ENCODE results near the gene AGRP. TPM values are rescaled to one million over a fixed set of nuclear protein-coding genes. Genes with fewer than 3 reads are reported as not detected.
"Not testable (repeated sequence)": the region's sequence is repeated elsewhere in the genome, so short reads cannot be mapped to it uniquely, and the experiment has no call there.

The AGRP gene
- total RNA-seq, 6 donors from 2014 or later: 3.5 to 7.6 (median 3.8) TPM; not detected in 3

GRCh38 chr16:67517155-67517445, 33.8 kb upstream of the AGRP start:
- 62% methylated on average over 3 of the region's 3 CpGs for WGBS, 2 donors
- ATAC-seq (ENCODE audit: low FRiP score in 2 of 2) (no peak), DNase-seq (no peak)
- peaks cover 8 to 26% (median 19%) of the 10 kb centered on the region in 4 donors for H3K4me1 ChIP-seq
- H3K27ac ChIP-seq: no peak overlapping the region
- no peaks in the 10 kb centered on the region for H3K27me3 ChIP-seq
- TF ChIP-seq EP300 (IDR thresholded peaks at IDR 0.05): no peak
- H3K4me3 ChIP-seq: no peak overlapping the region
- H3K36me3 ChIP-seq: no peaks in the 10 kb centered on the region
- H3K9me3 ChIP-seq: no peaks in the 10 kb centered on the region

DNA sequence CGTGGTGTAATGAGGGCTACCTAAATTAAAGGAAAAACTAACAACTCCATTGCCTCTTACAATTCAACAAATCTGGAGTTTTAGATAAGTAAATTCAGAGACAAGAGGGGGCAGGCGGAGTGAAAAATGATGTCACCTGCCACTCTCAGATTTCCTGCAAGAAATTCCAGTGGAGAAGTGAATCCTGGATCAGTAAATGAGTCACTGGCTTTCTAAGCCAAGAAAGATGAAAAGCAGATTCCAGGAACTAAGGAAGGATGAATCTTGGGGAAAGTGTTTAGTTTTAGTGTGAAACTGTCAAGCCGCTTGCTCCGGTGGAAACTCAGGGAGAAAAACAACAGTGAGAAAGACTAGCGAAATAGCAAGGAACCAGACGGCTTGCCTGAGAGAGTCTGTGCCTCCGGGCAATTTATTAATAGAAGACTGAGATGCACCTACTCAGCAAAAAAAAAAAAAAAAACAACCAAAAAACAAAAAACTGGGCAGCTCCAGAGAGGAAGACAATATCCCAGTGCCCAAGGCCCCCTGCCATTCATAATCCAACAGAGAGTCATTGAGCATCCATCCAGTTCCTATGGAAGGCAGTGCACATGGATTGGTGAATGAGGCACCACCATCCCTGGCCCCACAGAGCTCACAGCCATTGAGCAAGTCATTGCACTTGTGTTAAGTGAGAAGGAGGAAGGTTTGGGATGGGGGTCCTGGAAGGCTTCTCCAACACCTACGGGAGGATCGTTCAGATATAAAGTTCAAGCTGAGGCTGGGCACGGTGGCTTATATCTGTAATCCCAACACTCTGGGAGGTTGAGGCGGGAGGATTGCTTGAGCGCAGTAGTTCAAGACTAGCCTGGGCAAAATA, 33.2 kb upstream of the AGRP start:
- peaks cover 8 to 20% (median 14%) of the 10 kb centered on the region in 4 donors for H3K4me1 ChIP-seq
- no peaks in the 10 kb centered on the region for H3K36me3 ChIP-seq
- H3K27ac ChIP-seq: no peak overlapping the region
- no peaks in the 10 kb centered on the region for H3K9me3 ChIP-seq
- WGBS, 2 donors: 89 to 91% methylated on average over 12 of the region's 12 CpGs
- no peaks in the 10 kb centered on the region for H3K27me3 ChIP-seq
- H3K4me3 ChIP-seq: no peak overlapping the region
- TF ChIP-seq EP300 (IDR thresholded peaks at IDR 0.05) (no peak), POLR2AphosphoS5 (IDR thresholded peaks at IDR 0.05) (no peak), POLR2A (IDR thresholded peaks at IDR 0.05) (no peak)
- TF ChIP-seq, protein P1, sequence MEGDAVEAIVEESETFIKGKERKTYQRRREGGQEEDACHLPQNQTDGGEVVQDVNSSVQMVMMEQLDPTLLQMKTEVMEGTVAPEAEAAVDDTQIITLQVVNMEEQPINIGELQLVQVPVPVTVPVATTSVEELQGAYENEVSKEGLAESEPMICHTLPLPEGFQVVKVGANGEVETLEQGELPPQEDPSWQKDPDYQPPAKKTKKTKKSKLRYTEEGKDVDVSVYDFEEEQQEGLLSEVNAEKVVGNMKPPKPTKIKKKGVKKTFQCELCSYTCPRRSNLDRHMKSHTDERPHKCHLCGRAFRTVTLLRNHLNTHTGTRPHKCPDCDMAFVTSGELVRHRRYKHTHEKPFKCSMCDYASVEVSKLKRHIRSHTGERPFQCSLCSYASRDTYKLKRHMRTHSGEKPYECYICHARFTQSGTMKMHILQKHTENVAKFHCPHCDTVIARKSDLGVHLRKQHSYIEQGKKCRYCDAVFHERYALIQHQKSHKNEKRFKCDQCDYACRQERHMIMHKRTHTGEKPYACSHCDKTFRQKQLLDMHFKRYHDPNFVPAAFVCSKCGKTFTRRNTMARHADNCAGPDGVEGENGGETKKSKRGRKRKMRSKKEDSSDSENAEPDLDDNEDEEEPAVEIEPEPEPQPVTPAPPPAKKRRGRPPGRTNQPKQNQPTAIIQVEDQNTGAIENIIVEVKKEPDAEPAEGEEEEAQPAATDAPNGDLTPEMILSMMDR (IDR thresholded peaks at IDR 0.05): no peak
- no peak for DNase-seq
- ATAC-seq (ENCODE audit: low FRiP score in 2 of 2): no peak

GRCh38 chr16:67514382-67514828, 31.1 kb upstream of the AGRP start:
- TF ChIP-seq EP300 (IDR thresholded peaks at IDR 0.05) (no peak), POLR2A (IDR thresholded peaks at IDR 0.05) (no peak), POLR2AphosphoS5 (IDR thresholded peaks at IDR 0.05) (no peak)
- TF ChIP-seq, protein P1 (IDR thresholded peaks at IDR 0.05): peak; percentile 56 to 74 (median 60)
- ATAC-seq (ENCODE audit: low FRiP score in 2 of 2) (peak; percentile 65 to 91), DNase-seq (peak in 1 of 2 donors; percentile 84)
- H3K4me3 ChIP-seq: no peak overlapping the region
- H3K36me3 ChIP-seq: no peaks in the 10 kb centered on the region
- no peaks in the 10 kb centered on the region for H3K9me3 ChIP-seq
- peaks cover 8 to 12% (median 10%) of the 10 kb centered on the region in 4 donors for H3K4me1 ChIP-seq
- no peak overlapping the region for H3K27ac ChIP-seq
- WGBS, 2 donors: 18 to 22% methylated on average over 8 of the region's 8 CpGs
- H3K27me3 ChIP-seq: no peaks in the 10 kb centered on the region

DNA sequence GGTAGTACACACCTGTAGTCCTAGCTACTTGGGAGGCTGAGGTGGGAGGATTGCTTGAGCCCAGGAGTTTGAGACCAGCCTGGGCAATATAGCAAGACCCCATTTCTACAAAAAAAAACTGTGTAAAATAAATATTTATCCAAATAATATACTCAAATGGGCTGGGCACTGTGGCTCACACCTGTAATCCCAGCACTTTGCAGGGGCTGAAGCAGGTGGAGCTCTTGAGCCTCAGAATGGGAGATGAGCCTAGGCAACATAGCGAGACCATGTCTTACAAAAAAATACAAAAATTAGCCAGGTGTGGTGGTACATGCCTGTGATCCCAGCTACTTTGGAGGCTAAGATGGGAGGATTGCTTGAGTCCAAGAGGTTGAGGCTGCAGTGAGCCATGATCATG, 30.5 kb upstream of the AGRP start:
- H3K36me3 ChIP-seq; H3K27ac ChIP-seq; H3K27me3 ChIP-seq; ATAC-seq (ENCODE audit: low FRiP score in 2 of 2); H3K4me3 ChIP-seq; DNase-seq; H3K9me3 ChIP-seq: not testable (repeated sequence)
- WGBS, 2 donors: 96 to 100% methylated on average over 1 of the region's 1 CpG
- peaks cover 8 to 12% (median 10%) of the 10 kb centered on the region in 4 donors for H3K4me1 ChIP-seq

DNA sequence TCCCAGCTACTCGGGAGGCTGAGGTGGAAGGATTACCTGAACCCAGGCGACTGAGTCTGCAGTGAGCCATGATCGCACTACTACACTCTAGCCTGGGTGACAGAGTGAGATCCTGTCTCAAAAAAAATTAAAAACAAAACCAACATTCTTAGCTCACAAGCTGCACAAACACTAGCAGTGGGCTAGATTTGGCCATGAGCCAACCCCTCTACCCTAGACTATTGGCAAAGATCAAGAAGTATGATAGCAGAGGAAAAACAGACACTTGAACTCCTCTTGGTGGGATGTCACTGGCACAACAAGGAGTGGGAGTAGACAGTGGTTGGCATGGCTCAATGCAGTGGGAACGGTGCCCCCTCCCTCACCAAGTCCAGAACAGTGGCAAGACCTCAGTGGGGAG, 25.7 kb upstream of the AGRP start:
- no peaks in the 10 kb centered on the region for H3K9me3 ChIP-seq
- WGBS, 2 donors: 79 to 80% methylated on average over 4 of the region's 4 CpGs

More for the DNA sequence above, 25.7 kb upstream of the AGRP start:
- TF ChIP-seq EP300 (IDR thresholded peaks at IDR 0.05) (no peak), POLR2AphosphoS5 (IDR thresholded peaks at IDR 0.05) (no peak), POLR2A (IDR thresholded peaks at IDR 0.05) (no peak)
- TF ChIP-seq, protein P1 (IDR thresholded peaks at IDR 0.05): no peak
- ATAC-seq (ENCODE audit: low FRiP score in 2 of 2) (no peak), DNase-seq (no peak)
- Histone ChIP-seq H3K36me3 (no peaks in the 10 kb centered on the region), H3K4me1 (peaks cover 14 to 30% (median 15%) of the 10 kb centered on the region in 4 donors), H3K27ac (no peak overlapping the region), H3K27me3 (no peaks in the 10 kb centered on the region), H3K4me3 (no peak overlapping the region)
